HepG2 (cell line): Measurements from ENCODE around the gene GALNT17. TPM values are rescaled to one million over a fixed set of nuclear protein-coding genes. Genes with fewer than 3 reads are reported as not detected.

Experiments used
- ATAC-seq: fragments of 200-7000 bp; cut with Tn5 transposase; 3 replicates; pipeline ENCODE4 v1.9.1; 2020; ENCODE audit warnings: mild to moderate bottlenecking, moderate library complexity
- BruUV-seq: library from RNA; stranded (reverse); fragments of 400-500 nt; replicated peaks from 2 replicates; lab custom pipeline; 2021; lab: Mats Ljungman, UMichigan
- CTCF ChIA-PET: fragments of 300-600 bp; formaldehyde crosslinking; extraction: SDS; loops from one replicate; lab custom pipeline; 2021; ENCODE audit warnings: low total read pairs, inconsistent platforms, low intra/inter-chr PET ratio; lab: Yijun Ruan, JAX
- POLR2A ChIA-PET: fragments of 350-600 bp; sonication (Branson Sonifier 250); formaldehyde crosslinking; loops from one replicate; lab custom pipeline; 2020; ENCODE audit warnings: antibody characterized with exemption, inconsistent platforms; lab: Yijun Ruan, JAX
- DNase-seq: peaks from one replicate; pipeline ENCODE4 v3.0.0-alpha.2; 2015; ENCODE audit warnings: low spot score
- FAIRE-seq: peaks from 3 replicates; lab custom pipeline; 2011; peaks lifted over from hg19 to GRCh38; lab: Jason Lieb, UNC
- H2AFZ ChIP-seq: one replicate; pipeline ENCODE4 v1.6.1; 2011; ENCODE audit warnings: low read length, inconsistent platforms
- H3K27ac ChIP-seq: fragments of 300-600 bp; 3 replicates; pipeline ENCODE4 v1.8.0; 2011; ENCODE audit warnings: mixed run types, mild to moderate bottlenecking, mixed read lengths, low read length, inconsistent platforms; ENCODE audit not compliant: insufficient read depth; ENCODE audit errors: extremely low read length
- H3K27me3 ChIP-seq, 2 experiments: fragments of 200-600 bp in 1 of 2; 2 replicates in 1 of 2; 3 replicates in 1 of 2; pipeline versions ENCODE4 v1.6.0 to v1.8.0; 2011; ENCODE audit warnings: low read length in 2 of 2, mild to moderate bottlenecking in 2 of 2, moderate library complexity in 2 of 2, inconsistent platforms in 1 of 2; ENCODE audit not compliant: insufficient read depth in 2 of 2, control insufficient read depth in 1 of 2
- H3K36me3 ChIP-seq, 2 experiments: fragments of 200-600 bp in 1 of 2; replicated peaks in 1 of 2; 2 replicates in 1 of 2; 3 replicates in 1 of 2; pipeline versions ENCODE4 v1.5.1 to v1.8.0; 2011; ENCODE audit warnings: low read length in 2 of 2, inconsistent platforms in 1 of 2; ENCODE audit not compliant: insufficient read depth in 2 of 2, control insufficient read depth in 1 of 2
- H3K4me1 ChIP-seq: 2 replicates; pipeline ENCODE4 v1.5.1; 2012; ENCODE audit warnings: low read length, inconsistent platforms; ENCODE audit not compliant: insufficient read depth
- H3K4me2 ChIP-seq: 2 replicates; pipeline ENCODE4 v1.6.0; 2011; ENCODE audit warnings: low read depth, low read length, inconsistent platforms
- H3K4me3 ChIP-seq, 3 experiments: fragments of 200-600 bp in 1 of 3; sonication (generic), shearing (Covaris generic) in 1 of 3; replicated peaks in 1 of 3; 2 replicates each; pipeline ENCODE4 v1.5.1; 2011 to 2016; ENCODE audit warnings: low read length in 3 of 3, inconsistent platforms in 2 of 3, low read depth in 2 of 3, mild to moderate bottlenecking in 2 of 3, control low read depth in 1 of 3, mixed read lengths in 1 of 3; ENCODE audit not compliant: insufficient read depth in 1 of 3
- H3K79me2 ChIP-seq: one replicate; pipeline ENCODE4 v1.6.1; 2011; ENCODE audit warnings: low read length, inconsistent platforms; ENCODE audit not compliant: insufficient read depth
- H3K9ac ChIP-seq: 2 replicates; pipeline ENCODE4 v1.6.0; 2011; ENCODE audit warnings: mild to moderate bottlenecking, low read depth, low read length, inconsistent platforms; ENCODE audit not compliant: insufficient read depth
- H3K9me3 ChIP-seq: 2 replicates; pipeline ENCODE4 v1.5.1; 2012; ENCODE audit warnings: mild to moderate bottlenecking, low read length
- H4K20me1 ChIP-seq: 2 replicates; pipeline ENCODE4 v1.6.0; 2011; ENCODE audit warnings: inconsistent platforms, mild to moderate bottlenecking, low read length, moderate library complexity; ENCODE audit not compliant: insufficient read depth
- ARID2 ChIP-seq: sonication (generic); formaldehyde crosslinking; IDR thresholded peaks from 2 replicates; pipeline ENCODE4 v1.8.1; 2022; ENCODE audit warnings: mild to moderate bottlenecking, missing genetic modification reagents, borderline replicate concordance
- CREB3 ChIP-seq: sonication (generic); formaldehyde crosslinking; IDR thresholded peaks from 2 replicates; pipeline ENCODE4 v1.5.0; 2020; ENCODE audit warnings: missing genetic modification reagents
- DR1 ChIP-seq: sonication (generic); formaldehyde crosslinking; IDR thresholded peaks from 2 replicates; pipeline ENCODE4 v1.8.0; 2021; ENCODE audit warnings: mild to moderate bottlenecking, missing genetic modification reagents, inconsistent platforms
- GLI4 ChIP-seq: sonication (generic); formaldehyde crosslinking; IDR thresholded peaks from 2 replicates; pipeline ENCODE4 v1.5.1; 2020; ENCODE audit warnings: missing genetic modification reagents, mild to moderate bottlenecking, moderate library complexity, borderline replicate concordance
- RAD21 ChIP-seq: fragments of 450-650 bp; formaldehyde crosslinking; IDR thresholded peaks from 2 replicates; pipeline ENCODE4 v1.5.0; 2020; ENCODE audit warnings: mild to moderate bottlenecking
- SIN3B ChIP-seq: fragments of 150-350 bp; IDR thresholded peaks from 2 replicates; pipeline ENCODE4 v1.6.1; 2014; ENCODE audit warnings: low read length
- SMAD9 ChIP-seq: sonication (generic); formaldehyde crosslinking; IDR thresholded peaks from 2 replicates; pipeline ENCODE4 v1.5.1; 2020; ENCODE audit warnings: mild to moderate bottlenecking, missing genetic modification reagents
- U2AF2 ChIP-seq: fragments of 200-400 bp; formaldehyde crosslinking; IDR thresholded peaks from 2 replicates; pipeline ENCODE4 v1.6.1; 2017; ENCODE audit warnings: low read depth, mild to moderate bottlenecking, low read length
- ZMYM4 ChIP-seq: sonication (generic); formaldehyde crosslinking; IDR thresholded peaks from 2 replicates; pipeline ENCODE4 v1.8.1; 2023; ENCODE audit warnings: mild to moderate bottlenecking, missing genetic modification reagents
- ZNF230 ChIP-seq: sonication (generic); formaldehyde crosslinking; IDR thresholded peaks from 2 replicates; pipeline ENCODE4 v1.4.0; 2020; ENCODE audit warnings: mild to moderate bottlenecking, missing genetic modification reagents
- ZNF484 ChIP-seq: sonication (generic); formaldehyde crosslinking; IDR thresholded peaks from 2 replicates; pipeline ENCODE4 v1.5.1; 2020; ENCODE audit warnings: mild to moderate bottlenecking, low read depth, missing genetic modification reagents, borderline replicate concordance
- ZNF569 ChIP-seq: sonication (generic); formaldehyde crosslinking; IDR thresholded peaks from 2 replicates; pipeline ENCODE4 v1.5.0; 2020; ENCODE audit warnings: mild to moderate bottlenecking, missing genetic modification reagents, moderate library complexity, borderline replicate concordance
- ZNF598 ChIP-seq: sonication (generic); formaldehyde crosslinking; IDR thresholded peaks from 2 replicates; pipeline ENCODE4 v1.5.1; 2020; ENCODE audit warnings: mild to moderate bottlenecking, missing genetic modification reagents, borderline replicate concordance
- ZNF616 ChIP-seq: sonication (generic); formaldehyde crosslinking; IDR thresholded peaks from 2 replicates; pipeline ENCODE4 v1.5.0; 2020; ENCODE audit warnings: low read depth, mild to moderate bottlenecking, missing genetic modification reagents
- ZNF703 ChIP-seq: sonication (generic); formaldehyde crosslinking; IDR thresholded peaks from 2 replicates; pipeline ENCODE4 v1.5.1; 2020; ENCODE audit warnings: missing genetic modification reagents, mild to moderate bottlenecking, moderate library complexity, borderline replicate concordance
- WGBS: methylation state at CpG from one replicate; pipeline ENCODE4 v1.1.6; 2017; ENCODE audit warnings: low lambda C conversion rate; 5-methylcytosine and 5-hydroxymethylcytosine counted together
- in situ Hi-C: cut with HindIII; loops from 2 replicates; pipeline ENCODE4 v1.10.0; 2017; ENCODE audit warnings: low pct_unique_long_range_greater_than_20kb; ENCODE audit not compliant: extremely low pct_ligation_motif_present
- intact Hi-C: fragments of 100-400 bp; cut with micrococcal nuclease; formaldehyde crosslinking; loops from one replicate; pipeline ENCODE4 v1.10.0; 2022; ENCODE audit not compliant: unreplicated experiment
- polyA plus RNA-seq, 8 experiments: library from polyadenylated mRNA; depleted of rRNA in 3 of 8; stranded (reverse) in 7 of 8; unstranded in 1 of 8; fragments of >200 nt; fragmentation: Illumina TruSeq in 4 of 8; extraction: Trizol in 4 of 8; gene quantifications; 2 replicates each; pipeline versions ENCODE4 v1.2.1 to v1.2.3, GENCODE V29; 2011 to 2016; ENCODE audit warnings: low read depth in 4 of 8, missing spikeins in 1 of 8, mixed read lengths in 1 of 8; ENCODE audit not compliant: insufficient read depth in 1 of 8
- total RNA-seq, 5 experiments: library from RNA; depleted of rRNA; stranded (reverse); fragments of >200 nt; fragmentation: Illumina TruSeq; extraction: Trizol; gene quantifications; 2 replicates each; pipeline ENCODE4 v1.2.3, GENCODE V29; 2016; ENCODE audit warnings: low read depth in 1 of 5

GALNT17 gene
- total and polyA plus RNA-seq, 2 of the 13 experiments (the other 11 are each of a cell fraction or from before 2014, with no cell fraction given): not detected

- no peak for DNase-seq
- Histone ChIP-seq H3K9ac (no peak overlapping the region), H2AFZ (no peak overlapping the region), H3K4me3 (no peak overlapping the region), H3K4me2 (no peak overlapping the region), H3K9me3 (no peaks in the 10 kb centered on the region), H3K27me3 (peaks cover 0 to 16% of the 10 kb centered on the region in 2 experiments; a peak in 1 of 5 replicates), H3K36me3 (no peaks in the 10 kb centered on the region), H3K79me2 (no peaks in the 10 kb centered on the region), H4K20me1 (no peaks in the 10 kb centered on the region), H3K27ac (no peak overlapping the region), H3K4me1 (no peaks in the 10 kb centered on the region)
- intact Hi-C loops (no loop called here), in situ Hi-C loops (no loop called here)
- ChIA-PET POLR2A (no interaction called here), CTCF (no interaction called here)
- no peak for TF ChIP-seq RAD21
- no peak for TF ChIP-seq ARID2 (CRISPR knock-in tag)
- no peak for TF ChIP-seq GLI4 (CRISPR knock-in tag)
- TF ChIP-seq ZMYM4: no peak
- TF ChIP-seq DR1 (CRISPR knock-in tag): no peak
- TF ChIP-seq ZNF230 (CRISPR knock-in tag): no peak
- no peak for TF ChIP-seq SMAD9 (CRISPR knock-in tag)
- TF ChIP-seq ZNF569 (CRISPR knock-in tag): no peak
- no peak for TF ChIP-seq ZNF598 (CRISPR knock-in tag)
- no peak for TF ChIP-seq ZNF484 (CRISPR knock-in tag)
- no peak for TF ChIP-seq ZNF616 (CRISPR knock-in tag)
- TF ChIP-seq ZNF703: no peak
- TF ChIP-seq U2AF2: no peak
- TF ChIP-seq SIN3B: no peak
- TF ChIP-seq CREB3: no peak
- no peak for ATAC-seq
- 2% methylated on average over 5 of the region's 5 CpGs for WGBS
- FAIRE-seq: no peak
- no TSS peak for BruUV-seq
Observed at GRCh38 chr7:71130031-71130679, 1.8 kb upstream of the GALNT17 start.
